Activated CD4-positive, alpha-beta T cell treated with anti-CD3 and anti-CD28 coated beads for 4 hours (primary cell): ENCODE data around the gene SYNE1.

ENCODE experiments used
- DNase-seq, 2 donors: peaks; one replicate each; pipeline ENCODE4 v3.0.0-alpha.2; 2020

The SYNE1 gene

GRCh38 chr6:152127432-152128165, 509.6 kb downstream of the SYNE1 start:
- DNase-seq: no peak

GRCh38 chr6:152124429-152125074, 512.6 kb downstream of the SYNE1 start:
- DNase-seq: no peak

GRCh38 chr6:152123076-152123475, 514.1 kb downstream of the SYNE1 start:
- DNase-seq: no peak

- no peak for DNase-seq
These were observed 514.7 kb downstream of the SYNE1 start for GRCh38 chr6:152122434-152122833.

GRCh38 chr6:152121910-152122309, 515.3 kb downstream of the SYNE1 start:
- no peak for DNase-seq

GRCh38 chr6:152119831-152120230, 517.3 kb downstream of the SYNE1 start:
- no peak for DNase-seq

GRCh38 chr6:152118678-152119077, 518.5 kb downstream of the SYNE1 start:
- DNase-seq: no peak

GRCh38 chr6:152118224-152118623, 518.9 kb downstream of the SYNE1 start:
- no peak for DNase-seq

- DNase-seq: no peak
These were observed 519.7 kb downstream of the SYNE1 start for GRCh38 chr6:152117156-152118133.

- no peak for DNase-seq
These were observed 524.5 kb downstream of the SYNE1 start for GRCh38 chr6:152112491-152113261.

- DNase-seq: no peak
These were observed 526.0 kb downstream of the SYNE1 start for GRCh38 chr6:152110886-152111820.

- no peak for DNase-seq
These were observed 529.2 kb downstream of the SYNE1 start for GRCh38 chr6:152107973-152108372.

- no peak for DNase-seq
These were observed 537.0 kb downstream of the SYNE1 start for GRCh38 chr6:152100183-152100618.

- DNase-seq: no peak
These were observed 537.5 kb downstream of the SYNE1 start for GRCh38 chr6:152099446-152100182.

GRCh38 chr6:152098683-152099082, 538.5 kb downstream of the SYNE1 start:
- DNase-seq: no peak

- DNase-seq: no peak
These were observed 540.2 kb downstream of the SYNE1 start for GRCh38 chr6:152096863-152097496.

- DNase-seq: no peak
These were observed 542.1 kb downstream of the SYNE1 start for GRCh38 chr6:152094992-152095592.

- DNase-seq: no peak
These were observed 542.9 kb downstream of the SYNE1 start for GRCh38 chr6:152094276-152094675.

- no peak for DNase-seq
These were observed 543.5 kb downstream of the SYNE1 start for GRCh38 chr6:152093711-152094110.
